RKO (cell line): ENCODE data around the gene FNDC3B.

ENCODE experiments used
- DNase-seq: peaks from one replicate; pipeline ENCODE4 v3.0.0-alpha.2; 2016; ENCODE audit warnings: low spot score

FNDC3B gene

DNA sequence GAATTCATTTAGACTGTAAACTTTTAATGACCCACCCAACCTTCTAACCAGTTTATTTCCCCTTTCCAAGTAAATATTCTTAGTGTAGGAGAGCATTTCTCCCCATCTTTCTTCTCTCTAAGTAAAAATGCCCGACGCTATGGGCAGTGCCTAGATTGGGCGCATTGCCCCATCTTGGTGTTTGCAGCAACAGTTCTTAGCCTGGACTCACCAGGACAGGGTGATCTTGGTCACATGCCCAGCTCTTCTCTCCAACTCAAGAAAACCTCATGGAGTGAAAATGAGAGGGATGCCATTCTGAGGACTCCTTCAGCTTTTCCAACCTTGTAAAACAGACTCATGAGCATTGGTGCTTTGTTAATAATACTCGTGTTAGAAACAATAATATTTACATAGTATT lies 332.2 kb downstream of the FNDC3B start:
- no peak for DNase-seq

DNA sequence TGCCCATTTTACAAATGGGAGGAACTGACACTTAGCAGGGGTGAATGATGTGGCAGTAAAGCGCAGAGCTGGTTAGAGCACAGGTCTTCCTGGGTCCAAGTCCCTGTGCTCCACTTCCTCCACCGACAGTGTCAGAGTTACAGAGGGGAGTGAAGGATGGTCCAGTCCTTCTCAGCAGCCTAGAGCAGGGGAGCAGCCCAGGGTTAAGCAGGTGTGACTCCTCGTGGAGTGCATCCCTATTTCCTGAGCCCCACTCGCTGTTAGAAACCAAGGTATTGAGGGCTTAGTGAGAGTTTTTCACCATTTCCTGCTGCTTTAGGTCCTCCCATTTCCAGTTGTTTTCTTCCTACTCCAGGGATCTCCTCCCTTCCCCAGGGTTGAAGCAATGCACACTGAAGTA lies 333.5 kb downstream of the FNDC3B start:
- no peak for DNase-seq

DNA sequence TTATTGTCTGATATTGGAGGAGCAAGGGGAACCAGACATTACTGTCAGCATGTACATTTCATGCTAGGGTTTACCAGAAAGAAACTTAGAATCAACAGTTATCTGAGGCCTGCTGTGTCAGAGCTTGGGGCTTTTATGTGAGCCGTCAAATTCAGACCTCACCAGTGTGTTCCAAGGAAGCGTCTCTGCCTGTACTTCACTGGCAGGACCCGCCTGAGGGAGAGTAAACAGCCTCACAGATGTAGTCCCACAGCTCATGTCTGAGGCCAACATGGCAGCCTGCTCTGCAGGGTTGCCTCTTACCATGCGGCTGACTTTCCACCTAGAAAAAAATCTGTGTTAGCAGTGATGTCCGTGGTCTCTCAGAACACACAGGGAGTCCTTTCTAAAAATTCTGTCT lies 334.5 kb downstream of the FNDC3B start:
- no peak for DNase-seq

DNA sequence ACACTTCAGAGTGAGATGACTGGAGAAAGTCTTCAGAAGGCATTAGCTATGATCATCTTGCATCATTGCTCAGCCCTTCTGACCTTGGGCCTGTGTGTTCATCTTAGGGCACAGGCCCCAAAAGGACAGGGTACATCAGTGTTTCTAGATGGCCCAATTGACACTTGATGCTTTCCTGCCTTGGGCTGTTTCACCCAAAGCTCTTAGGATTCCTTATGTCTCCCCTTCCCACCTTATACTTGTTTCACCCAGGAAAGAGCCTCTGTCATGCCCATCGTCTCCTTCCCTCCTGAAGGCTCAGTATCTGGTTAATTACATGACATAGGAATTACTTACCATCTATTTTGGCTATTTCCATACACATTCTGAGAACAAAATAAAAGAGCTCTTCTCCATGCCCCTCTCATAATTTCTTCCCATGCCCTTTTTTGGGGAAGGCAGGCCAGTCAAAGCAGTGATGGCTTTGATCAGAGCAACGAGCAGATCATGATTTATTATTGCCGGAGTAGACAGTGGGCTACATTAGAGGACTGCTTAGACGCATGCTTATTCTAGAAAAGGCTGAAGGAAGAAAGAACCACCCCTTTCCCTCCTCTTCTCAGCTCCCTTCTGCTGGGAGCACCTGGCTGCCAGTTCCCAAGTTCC lies 335.9 kb downstream of the FNDC3B start:
- DNase-seq: no peak

DNA sequence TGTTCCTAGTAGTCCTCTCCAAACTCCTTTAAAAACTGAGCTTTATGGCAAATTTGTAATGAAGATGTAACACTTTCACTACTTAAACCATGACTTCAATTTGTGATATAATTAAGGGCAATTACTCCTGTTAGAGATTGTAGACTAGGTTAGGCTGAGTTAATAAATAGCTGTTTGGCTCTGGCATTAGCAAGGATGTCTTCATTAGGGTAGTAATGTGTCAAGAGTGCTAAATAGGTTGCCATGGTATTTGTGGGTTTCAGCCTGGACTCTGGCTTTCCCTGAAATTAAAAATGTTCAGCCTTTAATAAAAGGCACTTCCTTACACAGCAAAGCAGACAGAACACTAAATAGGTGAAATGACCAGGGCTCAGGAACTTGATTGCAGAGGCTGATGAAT lies 337.0 kb downstream of the FNDC3B start:
- DNase-seq: no peak

DNA sequence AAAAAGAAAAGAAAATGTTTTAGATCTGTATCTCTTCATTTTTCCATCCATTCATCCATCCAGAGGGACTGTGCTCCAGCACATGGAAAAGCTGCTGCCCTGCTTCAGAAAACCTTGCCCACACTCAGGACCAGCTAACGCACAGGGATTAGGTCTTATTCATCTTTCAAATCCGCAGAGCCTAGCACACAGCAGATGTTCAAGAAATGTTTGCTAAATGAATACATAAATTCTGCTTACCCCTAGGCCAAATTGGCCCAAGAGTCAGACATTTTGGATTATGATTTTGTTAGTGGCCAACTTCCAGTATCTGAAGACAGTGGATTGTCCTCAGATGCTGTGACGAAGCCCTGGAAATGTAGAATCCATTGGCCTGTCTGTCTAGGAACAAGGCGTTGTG lies 337.5 kb downstream of the FNDC3B start:
- no peak for DNase-seq

DNA sequence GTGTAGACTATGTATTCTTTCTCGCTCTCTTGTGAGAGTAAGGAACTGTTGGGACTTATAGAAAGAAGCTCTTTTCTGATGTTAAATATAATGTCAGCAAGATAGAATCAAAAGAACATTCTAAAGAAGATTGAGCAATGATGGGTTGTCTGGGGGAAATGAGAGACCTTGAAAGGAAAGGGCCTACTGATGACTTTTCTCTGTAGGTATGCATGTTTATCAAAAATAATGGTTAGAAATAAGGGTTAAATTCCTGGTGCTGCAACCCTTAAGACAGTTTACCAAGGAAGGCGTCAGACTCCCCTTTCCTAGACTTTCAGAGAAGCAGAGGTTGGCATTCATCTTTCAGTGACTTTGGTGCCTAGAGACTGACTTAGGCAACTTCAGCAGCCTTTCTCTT lies 339.1 kb downstream of the FNDC3B start:
- no peak for DNase-seq

DNA sequence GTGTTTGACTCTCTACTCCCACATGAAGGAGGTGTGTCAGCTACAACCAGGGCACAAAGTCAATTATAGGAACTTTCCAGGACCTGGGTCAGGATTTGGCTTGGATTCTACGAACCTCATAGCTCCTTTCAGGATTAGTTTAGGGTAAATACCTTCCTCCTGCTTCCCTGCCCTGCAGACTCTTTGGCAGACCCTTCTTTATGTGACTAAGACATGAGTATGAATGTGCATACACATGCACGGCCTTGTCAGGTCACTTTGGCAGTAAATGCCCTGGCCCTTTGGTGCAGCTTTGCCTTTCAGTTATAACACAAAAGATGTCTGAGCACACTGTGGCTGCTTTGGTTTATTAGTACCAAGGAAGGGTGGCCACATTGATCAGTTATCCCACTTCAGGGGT lies 340.0 kb downstream of the FNDC3B start:
- no peak for DNase-seq

DNA sequence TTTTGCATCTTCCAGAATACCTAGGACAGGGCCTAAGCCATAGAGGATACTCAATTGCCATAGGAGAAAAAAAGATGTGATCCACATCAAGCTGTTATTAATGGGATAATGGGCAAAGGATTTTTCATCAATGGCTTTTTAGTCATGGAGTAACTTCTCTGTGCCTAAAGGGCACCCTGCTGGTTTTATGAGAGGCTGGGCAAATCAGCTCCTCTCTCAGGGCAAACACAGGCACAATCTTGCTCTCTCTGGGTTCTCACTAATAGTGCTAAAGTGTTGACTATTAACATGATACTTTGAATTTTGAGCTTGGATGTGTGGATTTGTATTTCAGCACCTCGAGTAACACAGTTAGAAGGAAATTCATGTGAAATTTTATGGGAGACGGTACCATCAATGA lies 341.3 kb downstream of the FNDC3B start:
- DNase-seq: no peak

DNA sequence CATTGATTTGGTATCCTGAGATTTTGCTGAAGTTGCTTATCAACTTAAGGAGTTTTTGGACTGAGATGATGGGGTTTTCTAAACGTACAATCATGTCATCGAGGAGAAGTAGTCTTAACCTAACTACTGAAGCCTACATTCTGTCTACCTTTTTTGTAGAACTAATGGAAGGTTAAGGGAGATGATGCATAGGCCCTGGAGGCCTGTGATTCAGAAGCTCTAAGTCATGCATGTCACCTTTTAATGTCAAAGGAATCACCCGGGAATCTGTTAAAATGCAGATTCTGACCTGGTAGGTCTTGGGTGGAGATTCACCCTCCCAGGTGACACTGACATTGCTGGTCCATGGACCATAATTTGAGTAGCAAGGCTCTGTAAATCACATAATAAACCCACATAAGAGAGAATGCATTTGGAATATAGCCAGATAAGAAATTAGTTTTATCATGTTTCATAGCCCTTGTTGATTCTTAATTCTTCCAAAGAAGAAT lies 344.0 kb downstream of the FNDC3B start:
- no peak for DNase-seq

DNA sequence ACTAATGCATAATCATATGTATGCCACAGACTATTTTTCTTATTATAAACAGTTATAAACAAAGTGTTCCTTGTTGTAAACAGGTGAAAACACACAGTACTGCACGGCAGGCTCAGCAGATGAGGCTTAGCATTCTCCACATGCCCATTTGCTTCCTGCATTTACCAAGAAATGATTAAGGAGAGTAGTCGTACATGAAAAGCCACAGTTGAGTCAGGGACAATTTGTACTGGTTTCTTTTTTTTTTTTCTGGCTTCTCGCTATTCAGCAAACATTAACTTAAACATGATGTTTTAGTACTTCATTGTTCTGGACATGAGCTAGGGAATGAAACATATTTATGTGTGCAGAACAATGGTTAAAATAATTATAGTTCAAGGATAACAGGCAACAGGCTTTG lies 345.5 kb downstream of the FNDC3B start:
- no peak for DNase-seq

DNA sequence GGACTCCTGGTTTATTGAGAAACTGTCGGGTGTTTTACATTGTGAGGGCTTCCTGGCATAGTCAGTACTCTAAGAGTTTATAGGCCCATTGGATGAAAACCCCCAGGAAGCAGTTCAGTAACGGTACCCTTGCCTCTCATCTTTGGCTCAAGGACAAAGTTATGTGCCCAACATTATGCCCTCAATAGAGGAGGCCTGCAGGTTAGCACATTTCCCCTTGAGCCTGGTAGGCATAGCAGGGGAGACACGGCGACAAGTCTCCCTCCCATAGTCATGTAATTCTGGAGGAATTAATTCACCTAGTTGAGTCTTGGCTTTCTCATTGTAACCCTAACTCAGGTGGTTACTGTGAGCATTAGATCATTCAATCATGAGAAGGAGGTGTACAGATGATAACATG lies 348.4 kb downstream of the FNDC3B start:
- DNase-seq: no peak

DNA sequence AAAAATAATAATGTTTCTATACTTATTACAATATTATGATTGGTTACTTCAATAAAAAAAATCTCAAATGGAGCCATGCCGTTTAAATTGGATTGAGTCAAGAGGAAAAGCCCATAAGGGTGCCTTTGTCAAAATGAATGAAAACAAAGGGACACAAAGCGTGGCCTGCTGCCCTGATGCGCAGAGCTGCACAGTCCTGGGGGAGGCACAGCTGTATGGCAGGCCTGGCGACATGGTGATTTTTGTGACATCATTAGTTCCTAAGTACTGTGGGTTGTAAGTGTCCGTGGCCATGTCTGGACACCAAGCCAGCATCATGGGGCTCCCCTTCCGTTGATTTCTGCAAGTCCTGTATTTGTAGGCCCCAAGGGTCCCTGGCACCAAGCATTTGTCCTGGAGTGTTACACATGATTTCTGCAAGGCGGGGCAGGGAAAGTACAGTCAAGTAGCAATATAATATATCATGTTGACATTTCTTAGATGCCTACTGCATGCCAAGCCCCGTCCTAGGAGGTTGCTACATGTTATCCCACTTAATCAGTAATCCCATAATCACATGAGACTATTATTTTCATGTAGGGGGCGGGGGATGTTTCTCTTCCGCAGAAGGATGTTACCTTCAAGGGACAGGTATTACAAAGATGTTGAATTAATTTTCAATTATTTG lies 349.2 kb downstream of the FNDC3B start:
- DNase-seq: no peak

DNA sequence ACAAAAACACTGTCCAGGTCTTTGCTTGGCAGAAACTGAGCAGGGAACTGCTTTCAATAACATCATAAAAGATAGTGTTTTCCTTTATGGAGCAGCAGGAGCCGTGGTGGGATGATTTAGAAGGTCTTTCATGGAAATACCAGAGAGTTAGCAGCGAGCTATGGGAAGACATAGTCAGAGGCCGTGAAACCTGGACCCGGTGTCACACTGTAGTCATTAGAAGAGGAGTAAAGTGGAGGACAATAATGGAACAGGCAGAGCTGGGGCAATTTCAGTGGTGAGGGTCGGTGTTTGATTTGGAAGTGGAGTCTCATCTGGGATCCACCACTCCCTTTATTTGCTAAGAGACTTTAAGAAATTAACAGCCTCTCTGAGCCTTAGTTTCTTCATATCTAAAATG lies 351.4 kb downstream of the FNDC3B start:
- no peak for DNase-seq

DNA sequence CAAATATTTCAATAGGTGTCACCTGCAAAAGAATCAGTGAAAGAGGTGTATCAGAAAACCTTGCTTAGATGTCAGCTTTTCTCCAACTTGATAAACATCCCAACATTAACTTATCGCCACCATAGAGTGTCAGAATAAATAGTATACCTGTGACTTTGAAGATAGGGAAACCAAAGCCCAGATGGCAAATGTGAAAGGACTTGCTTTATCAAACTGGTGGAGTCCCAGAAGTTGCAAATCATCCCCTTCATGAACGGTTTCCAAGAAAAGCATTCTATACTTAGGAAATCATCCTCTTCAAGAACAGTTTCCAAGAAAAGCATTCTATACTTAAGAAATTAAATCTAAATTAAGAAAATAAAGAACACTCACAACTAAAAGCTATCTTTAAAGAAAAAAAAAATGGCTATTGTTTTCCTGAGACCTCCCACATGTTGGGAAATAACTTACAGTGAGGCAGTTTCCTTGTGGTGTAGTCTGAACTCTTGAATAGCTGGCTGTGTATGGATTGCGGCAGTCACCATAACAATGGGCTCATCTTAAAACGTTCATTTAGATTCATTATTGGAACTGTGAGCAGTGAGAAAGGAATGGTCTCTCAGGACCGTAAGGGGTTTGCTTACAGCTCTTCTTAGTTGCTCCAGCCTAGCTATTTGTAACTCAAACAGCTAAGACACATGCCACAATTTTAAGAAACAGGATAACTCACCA lies 352.4 kb downstream of the FNDC3B start:
- DNase-seq: no peak

DNA sequence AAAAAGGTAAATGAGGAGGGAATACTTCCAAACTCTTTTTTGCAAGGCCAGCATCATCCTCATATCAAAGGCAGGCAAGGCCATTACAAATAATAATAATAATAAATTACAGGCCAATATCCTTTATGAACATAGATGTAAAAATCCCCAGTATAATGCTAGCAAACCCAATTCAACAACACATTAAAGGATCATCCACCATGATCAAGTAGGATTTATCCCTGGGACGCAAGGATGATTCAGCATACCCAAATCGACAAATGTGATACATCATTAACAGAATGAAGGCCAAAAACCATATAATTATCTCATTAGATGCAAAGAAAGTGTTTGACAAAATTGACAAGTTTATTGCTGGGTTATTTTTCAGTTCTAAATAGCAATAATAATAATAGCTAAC lies 355.3 kb downstream of the FNDC3B start:
- no peak for DNase-seq

DNA sequence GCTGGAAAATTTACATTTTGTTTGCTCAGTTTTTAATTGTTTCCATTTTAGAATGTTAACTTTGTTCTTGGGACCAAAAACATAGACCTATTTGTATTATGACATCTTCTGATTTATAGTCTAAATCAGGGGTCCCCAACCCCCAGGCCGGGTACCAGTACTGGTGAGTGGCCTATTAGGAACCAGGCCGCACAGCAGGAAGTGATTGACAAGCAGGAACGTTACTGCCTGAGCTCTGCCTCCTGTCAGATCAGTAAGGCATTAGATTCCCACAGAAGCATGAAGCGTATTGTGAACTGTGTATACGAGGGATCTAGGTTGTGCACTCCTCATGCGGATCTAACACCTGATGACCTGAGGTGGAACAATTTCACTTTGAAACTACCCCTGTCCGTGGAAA lies 357.0 kb downstream of the FNDC3B start:
- no peak for DNase-seq

DNA sequence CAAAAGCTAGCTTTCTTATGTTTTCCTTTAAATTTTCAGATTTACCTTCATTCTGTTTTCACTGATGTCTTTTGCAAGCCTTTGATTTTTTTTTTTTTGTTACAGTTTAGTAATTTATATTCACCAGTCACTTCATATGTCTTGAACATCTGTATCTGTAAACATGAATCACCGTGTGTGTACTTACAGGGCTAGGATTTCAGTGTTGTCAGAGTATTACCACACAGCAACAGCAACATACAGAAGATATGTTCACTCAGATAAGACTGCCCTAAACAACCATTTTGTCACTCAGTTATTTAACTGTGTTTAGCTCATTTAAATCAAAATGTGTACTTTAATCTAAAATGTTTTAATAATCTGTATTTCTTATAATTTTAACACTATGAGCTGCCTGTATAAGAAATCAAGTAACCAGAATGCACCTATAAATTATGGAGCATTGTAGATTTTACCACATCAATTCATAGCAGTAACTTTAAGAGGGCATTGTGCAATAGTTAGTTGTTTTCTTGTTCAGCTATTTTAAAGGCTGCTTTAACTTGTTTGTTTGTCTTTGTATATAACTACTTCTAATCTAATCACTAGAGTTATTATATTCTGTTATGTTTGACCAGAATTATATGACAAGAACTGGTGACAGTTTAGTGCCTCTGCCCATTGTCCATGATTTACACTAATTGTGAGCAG lies 358.5 kb downstream of the FNDC3B start:
- peak; percentile 5 for DNase-seq

DNA sequence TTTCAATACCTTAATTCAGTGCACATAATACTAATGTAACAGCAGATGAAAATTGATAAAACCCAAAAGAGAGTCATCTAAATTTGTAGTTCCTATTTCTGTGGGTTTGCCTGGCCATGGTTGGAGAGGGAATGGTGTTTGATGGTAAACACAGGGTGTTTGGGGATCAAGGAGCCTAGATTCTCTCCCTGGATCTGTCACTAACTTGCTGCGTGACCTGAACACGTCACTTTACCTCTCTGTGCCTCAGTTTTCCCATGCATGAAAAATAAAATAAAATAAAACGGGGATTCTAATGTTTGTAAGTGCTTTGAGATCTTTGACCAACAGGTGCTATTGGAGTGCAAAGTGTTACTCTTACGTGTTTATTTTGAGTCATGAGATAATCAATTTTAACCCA lies 359.1 kb downstream of the FNDC3B start:
- no peak for DNase-seq

DNA sequence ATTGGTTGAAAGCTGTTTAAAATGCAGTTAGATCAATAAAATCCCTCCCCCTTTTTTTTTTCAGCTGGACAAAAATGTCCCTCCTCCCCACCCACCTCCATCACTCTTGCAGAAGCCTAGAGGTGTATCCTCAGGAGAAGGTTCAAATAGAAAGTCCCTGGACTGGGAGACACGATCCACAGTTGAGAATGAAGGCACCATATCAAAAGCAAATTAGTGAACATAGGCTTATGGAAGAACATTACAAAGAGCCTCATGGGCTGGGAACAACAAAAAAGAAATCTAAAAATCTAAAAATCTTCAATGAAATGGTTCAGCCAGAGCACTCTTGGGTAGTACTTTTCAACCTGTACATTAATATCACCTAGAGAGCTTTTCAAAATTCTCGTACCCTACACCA lies 362.7 kb downstream of the FNDC3B start:
- no peak for DNase-seq

DNA sequence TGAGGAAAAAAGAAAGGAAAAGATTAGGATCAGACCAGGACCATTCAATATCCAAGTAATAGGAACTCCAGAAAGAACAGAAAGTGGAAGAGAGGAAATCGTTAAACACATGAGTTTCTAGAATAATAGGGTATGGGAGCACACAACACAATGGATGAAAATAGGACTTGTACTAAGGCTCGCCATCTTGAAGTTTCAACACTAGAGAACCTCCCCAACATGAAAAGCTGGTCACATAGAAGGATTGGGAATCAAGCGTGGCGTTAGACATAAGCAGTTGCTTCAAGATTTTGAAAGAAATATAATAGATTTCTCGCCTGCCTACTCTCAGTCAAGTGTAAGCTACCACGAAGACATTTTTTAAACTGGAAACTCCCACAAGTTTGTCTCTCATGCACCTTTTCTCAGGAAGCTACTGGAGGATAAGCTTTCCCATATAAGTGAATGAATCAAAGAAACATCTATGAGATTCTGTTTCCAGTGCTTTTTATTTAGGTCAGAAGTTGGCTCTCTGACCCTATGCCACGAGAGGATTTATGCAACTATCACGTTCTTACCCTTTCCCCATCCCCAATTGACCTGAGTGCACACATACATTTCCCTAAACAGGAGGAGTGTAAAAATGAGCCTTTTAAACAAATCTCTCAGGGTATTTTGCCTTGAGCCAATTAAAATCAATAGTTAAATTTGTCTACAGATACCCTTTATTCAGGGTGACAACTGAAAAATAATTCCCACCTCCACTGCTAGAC lies 363.7 kb downstream of the FNDC3B start:
- DNase-seq: no peak
